Right atrium auricular region (tissue), 2 donors: ENCODE measurements around the gene ISOC2. TPM values are rescaled to one million over a fixed set of nuclear protein-coding genes. Genes with fewer than 3 reads are reported as not detected.
A peak's percentile ranks its signal among the peaks of the same experiment; 100 is the strongest.

ENCODE experiments used
- DNase-seq: peaks from one replicate; pipeline ENCODE4 v3.0.0-alpha.2; 2019; ENCODE audit warnings: low spot score
- H3K27ac ChIP-seq, 2 donors: fragments of 200-600 bp; sonication (generic); 1 replicate in 1 of 2; 2 replicates in 1 of 2; pipeline ENCODE4 v1.5.1; 2016 to 2019
- H3K27me3 ChIP-seq, 2 donors: fragments of 200-600 bp; sonication (generic); one replicate each; pipeline versions ENCODE4 v1.5.1 to v1.6.0; 2017 to 2019
- H3K36me3 ChIP-seq: fragments of 200-600 bp; sonication (generic); one replicate; pipeline ENCODE4 v1.5.1; 2016
- H3K4me1 ChIP-seq, 2 donors: fragments of 200-600 bp; sonication (generic); one replicate each; pipeline versions ENCODE4 v1.5.1 to v1.6.0; 2017 to 2019
- H3K4me3 ChIP-seq, 2 donors: fragments of 200-600 bp; sonication (generic); 1 replicate in 1 of 2; 2 replicates in 1 of 2; pipeline ENCODE4 v1.5.1; 2017 to 2019; ENCODE audit warnings: mild to moderate bottlenecking in 1 of 2, moderate library complexity in 1 of 2
- H3K9me3 ChIP-seq, 2 donors: fragments of 200-600 bp; sonication (generic); one replicate each; pipeline ENCODE4 v1.5.1; 2019
- CTCF ChIP-seq, 2 donors: fragments of 200-600 bp; sonication (generic); IDR thresholded peaks; one replicate each; pipeline ENCODE4 v1.5.1; 2019; ENCODE audit warnings: antibody characterized with exemption in 2 of 2
- total RNA-seq, 2 donors: library from RNA; depleted of rRNA; stranded (reverse); fragments of >200 nt; gene quantifications; one replicate each; pipeline ENCODE4 v1.1.0, GENCODE V29; 2016

ISOC2 gene
- total RNA-seq, 2 donors from 2014 or later = 87.0 to 92.2 TPM

GRCh38 chr19:55468054-55468393 lies 6.6 kb upstream of the ISOC2 start:
- H3K27me3 ChIP-seq = no peaks in the 10 kb centered on the region
- no peaks in the 10 kb centered on the region for H3K9me3 ChIP-seq
- H3K4me3 ChIP-seq = no peak overlapping the region
- H3K4me1 ChIP-seq = peaks cover 0 to 9% of the 10 kb centered on the region in 2 donors
- DNase-seq = no peak
- H3K27ac ChIP-seq = no peak overlapping the region
- no peak for TF ChIP-seq CTCF (IDR thresholded peaks at IDR 0.05)
- no peaks in the 10 kb centered on the region for H3K36me3 ChIP-seq

DNA sequence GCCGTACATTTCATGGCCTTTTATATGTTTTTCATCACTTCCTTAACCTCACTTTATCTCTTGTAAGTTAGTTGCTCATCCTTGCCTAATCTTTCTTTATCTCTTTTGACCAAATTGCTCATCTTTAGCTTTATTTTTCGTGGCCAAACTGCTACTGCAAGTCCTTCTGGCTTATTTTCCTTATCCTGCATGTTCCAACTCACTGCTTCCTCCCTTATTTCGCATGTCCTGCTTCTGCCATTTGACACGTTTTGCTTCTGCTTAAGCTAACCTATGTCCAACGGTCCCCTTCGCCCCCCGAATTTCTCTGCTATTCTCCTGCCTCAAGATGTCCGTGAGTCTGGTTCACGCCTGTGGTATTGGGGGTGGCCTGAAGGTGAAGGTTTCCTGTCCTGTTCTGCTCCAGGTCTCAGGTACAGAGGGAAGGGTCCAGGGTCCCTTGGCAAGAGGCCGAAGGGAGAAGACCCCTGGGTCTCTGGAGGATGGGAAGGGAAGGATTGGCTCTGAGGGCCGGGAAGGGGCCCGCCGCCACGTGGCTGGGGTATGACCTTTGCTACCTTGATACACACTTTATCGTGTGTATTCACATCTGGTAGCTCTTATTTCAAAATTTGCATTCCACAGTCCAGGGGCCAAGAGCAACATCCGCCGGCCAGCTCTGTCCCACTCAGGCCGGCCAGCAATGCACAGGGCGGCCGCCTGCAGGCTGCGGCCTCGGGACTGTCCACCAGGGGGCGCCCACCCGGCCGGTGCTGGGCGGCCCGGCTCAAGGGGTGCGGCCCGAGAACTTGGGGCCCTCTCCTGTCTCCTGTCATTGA lies 6.0 kb upstream of the ISOC2 start:
- peaks cover 0 to 12% of the 10 kb centered on the region in 2 donors for H3K4me1 ChIP-seq
- H3K9me3 ChIP-seq = no peaks in the 10 kb centered on the region
- H3K27me3 ChIP-seq = no peaks in the 10 kb centered on the region
- TF ChIP-seq CTCF (IDR thresholded peaks at IDR 0.05) = peak; percentile 96 to 99
- no peaks in the 10 kb centered on the region for H3K36me3 ChIP-seq
- no peak overlapping the region for H3K27ac ChIP-seq
- DNase-seq = peak; percentile 81
- no peak overlapping the region for H3K4me3 ChIP-seq

- no peak for TF ChIP-seq CTCF (IDR thresholded peaks at IDR 0.05)
- Histone ChIP-seq H3K27me3 (no peaks in the 10 kb centered on the region), H3K36me3 (no peaks in the 10 kb centered on the region), H3K27ac (no peak overlapping the region), H3K4me3 (no peak overlapping the region), H3K4me1 (peaks cover 0 to 19% of the 10 kb centered on the region in 2 donors), H3K9me3 (no peaks in the 10 kb centered on the region)
- DNase-seq = no peak
Measured at GRCh38 chr19:55466241-55466614, 4.8 kb upstream of the ISOC2 start.

- H3K4me3 ChIP-seq = no peak overlapping the region
- H3K36me3 ChIP-seq = no peaks in the 10 kb centered on the region
- peaks cover 0 to 25% of the 10 kb centered on the region in 2 donors for H3K4me1 ChIP-seq
- TF ChIP-seq CTCF (IDR thresholded peaks at IDR 0.05) = no peak
- no peaks in the 10 kb centered on the region for H3K9me3 ChIP-seq
- H3K27me3 ChIP-seq = no peaks in the 10 kb centered on the region
- no peak overlapping the region for H3K27ac ChIP-seq
- no peak for DNase-seq
Measured at GRCh38 chr19:55465460-55466240, 4.2 kb upstream of the ISOC2 start.

- no peak for TF ChIP-seq CTCF (IDR thresholded peaks at IDR 0.05)
- Histone ChIP-seq H3K9me3 (no peaks in the 10 kb centered on the region), H3K27me3 (no peaks in the 10 kb centered on the region), H3K4me3 (no peak within 1 kb of the TSS), H3K36me3 (no peaks in the 10 kb centered on the region), H3K4me1 (peaks cover 0 to 35% of the 10 kb centered on the region in 2 donors), H3K27ac (no peak within 1 kb of the TSS)
- DNase-seq = no peak
Measured at GRCh38 chr19:55464662-55465054, 3.2 kb upstream of the ISOC2 start, which contains the start of gene C19orf85. Gene C19orf85, minus strand, starts transcription at chr19:55464751. Its CDS starts 197 bp downstream, at chr19:55464554.
